ENCODE results near the gene RPS18.

Gene RPS18

GRCh38 chr6:33299237-33299944 is 27.5 kb downstream of the RPS18 start:
- Histone ChIP-seq H3K9ac (ENCODE audit: low read length) (peak overlapping the region; percentile 96), H3F3A (ENCODE audit: insufficient read depth) (peaks cover 27% of the 10 kb centered on the region), H3K27ac (ENCODE audit: low read depth, low read length) (peak overlapping the region; percentile 89), H3K9me2 (replicated peaks; ENCODE audit: insufficient read depth, low read length) (no peaks in the 10 kb centered on the region), H3K79me2 (ENCODE audit: insufficient read depth, low read length) (peaks cover 20% of the 10 kb centered on the region), H3K36me3 (ENCODE audit: low read length) (peaks cover 4% of the 10 kb centered on the region; the same call in 1 of the 2 replicates), H3K9me3 (ENCODE audit: insufficient read depth, low read length) (no peaks in the 10 kb centered on the region), H3K4me3 (ENCODE audit: insufficient read depth, low read length, poor library complexity, severe bottlenecking) (peak overlapping the region; percentile 97), H3K4me2 (ENCODE audit: low read depth, low read length, poor library complexity, severe bottlenecking) (peak overlapping the region; percentile 90), H2AFZ (ENCODE audit: low read depth, low read length, severe bottlenecking) (peak overlapping the region; percentile 56), H4K20me1 (ENCODE audit: low read depth, low read length) (no peaks in the 10 kb centered on the region), H3K27me3 (ENCODE audit: low read length) (no peaks in the 10 kb centered on the region)
- TF ChIP-seq CTCF (IDR thresholded peaks at IDR 0.05; ENCODE audit: insufficient read depth, low read length, poor library complexity, severe bottlenecking), result peak; percentile 96
- no peak for TF ChIP-seq EZH2phosphoT487 (conservative IDR thresholded peaks at IDR 0.05; ENCODE audit: low read length)

GRCh38 chr6:33301877-33302276 is 30.0 kb downstream of the RPS18 start:
- no peak overlapping the region for H2AFZ ChIP-seq (ENCODE audit: low read depth, low read length, severe bottlenecking)
- peaks cover 9% of the 10 kb centered on the region; the same call in 1 of the 2 replicates for H3K36me3 ChIP-seq (ENCODE audit: low read length)
- H3K9ac ChIP-seq (ENCODE audit: low read length), result no peak overlapping the region
- H3K9me3 ChIP-seq (ENCODE audit: insufficient read depth, low read length), result no peaks in the 10 kb centered on the region
- TF ChIP-seq CTCF (IDR thresholded peaks at IDR 0.05; ENCODE audit: insufficient read depth, low read length, poor library complexity, severe bottlenecking) (no peak), EZH2phosphoT487 (conservative IDR thresholded peaks at IDR 0.05; ENCODE audit: low read length) (no peak)
- peaks cover 31% of the 10 kb centered on the region for H3F3A ChIP-seq (ENCODE audit: insufficient read depth)
- H3K9me2 ChIP-seq (replicated peaks; ENCODE audit: insufficient read depth, low read length), result no peaks in the 10 kb centered on the region
- no peak overlapping the region for H3K4me2 ChIP-seq (ENCODE audit: low read depth, low read length, poor library complexity, severe bottlenecking)
- H3K79me2 ChIP-seq (ENCODE audit: insufficient read depth, low read length), result peaks cover 40% of the 10 kb centered on the region
- no peak overlapping the region for H3K27ac ChIP-seq (ENCODE audit: low read depth, low read length)
- H3K27me3 ChIP-seq (ENCODE audit: low read length), result no peaks in the 10 kb centered on the region
- H4K20me1 ChIP-seq (ENCODE audit: low read depth, low read length), result no peaks in the 10 kb centered on the region
- H3K4me3 ChIP-seq (ENCODE audit: insufficient read depth, low read length, poor library complexity, severe bottlenecking), result no peak overlapping the region

GRCh38 chr6:33304216-33304615 is 32.3 kb downstream of the RPS18 start:
- Histone ChIP-seq H3K27me3 (ENCODE audit: low read length) (no peaks in the 10 kb centered on the region), H2AFZ (ENCODE audit: low read depth, low read length, severe bottlenecking) (no peak overlapping the region), H3K79me2 (ENCODE audit: insufficient read depth, low read length) (peaks cover 53% of the 10 kb centered on the region), H3F3A (ENCODE audit: insufficient read depth) (peaks cover 29% of the 10 kb centered on the region), H3K9ac (ENCODE audit: low read length) (no peak overlapping the region), H3K27ac (ENCODE audit: low read depth, low read length) (no peak overlapping the region), H3K9me2 (replicated peaks; ENCODE audit: insufficient read depth, low read length) (no peaks in the 10 kb centered on the region), H3K9me3 (ENCODE audit: insufficient read depth, low read length) (no peaks in the 10 kb centered on the region), H3K4me2 (ENCODE audit: low read depth, low read length, poor library complexity, severe bottlenecking) (no peak overlapping the region), H4K20me1 (ENCODE audit: low read depth, low read length) (no peaks in the 10 kb centered on the region), H3K4me3 (ENCODE audit: insufficient read depth, low read length, poor library complexity, severe bottlenecking) (no peak overlapping the region), H3K36me3 (ENCODE audit: low read length) (peaks cover 11% of the 10 kb centered on the region; the same call in 1 of the 2 replicates)
- TF ChIP-seq EZH2phosphoT487 (conservative IDR thresholded peaks at IDR 0.05; ENCODE audit: low read length), result no peak
- no peak for TF ChIP-seq CTCF (IDR thresholded peaks at IDR 0.05; ENCODE audit: insufficient read depth, low read length, poor library complexity, severe bottlenecking)

Data from SU-DHL-6 (cell line).